Calu3 (cell line): ENCODE results near the gene CLBA1. TPM values are rescaled to one million over a fixed set of nuclear protein-coding genes. Genes with fewer than 3 reads are reported as not detected.
A peak's percentile ranks its signal among the peaks of the same experiment; 100 is the strongest.

Source experiments
- BruUV-seq: library from RNA; stranded (reverse); fragments of 400-500 nt; replicated peaks from 2 replicates; lab custom pipeline; 2021; lab: Mats Ljungman, UMichigan
- CTCF ChIA-PET: fragments of 300-600 bp; sonication (Branson Sonifier 250); formaldehyde crosslinking; loops from one replicate; lab custom pipeline; 2022; ENCODE audit warnings: antibody characterized with exemption; lab: Charles Lee
- DNase-seq: peaks from one replicate; pipeline ENCODE4 v3.0.0; 2022
- H3K27ac Mint-ChIP-seq: one replicate; pipeline ENCODE4 v1.8.0; 2022; ENCODE audit warnings: mixed read lengths; ENCODE audit not compliant: unreplicated experiment
- H3K27me3 Mint-ChIP-seq: one replicate; pipeline ENCODE4 v1.8.0; 2022; ENCODE audit warnings: mixed read lengths; ENCODE audit not compliant: unreplicated experiment
- H3K36me3 Mint-ChIP-seq: one replicate; pipeline ENCODE4 v1.8.0; 2022; ENCODE audit warnings: mild to moderate bottlenecking, moderate library complexity, mixed read lengths; ENCODE audit not compliant: insufficient read depth, unreplicated experiment
- H3K4me1 Mint-ChIP-seq: one replicate; pipeline ENCODE4 v1.8.0; 2022; ENCODE audit warnings: mild to moderate bottlenecking, low read depth, mixed read lengths; ENCODE audit not compliant: unreplicated experiment
- H3K4me3 Mint-ChIP-seq: one replicate; pipeline ENCODE4 v1.8.0; 2022; ENCODE audit warnings: mild to moderate bottlenecking, low read depth, moderate library complexity, mixed read lengths; ENCODE audit not compliant: unreplicated experiment
- H3K9me3 Mint-ChIP-seq: one replicate; pipeline ENCODE4 v1.8.0; 2022; ENCODE audit warnings: low read depth, mixed read lengths; ENCODE audit not compliant: unreplicated experiment
- intact Hi-C: fragments of 100-400 bp; cut with micrococcal nuclease; formaldehyde crosslinking; loops from one replicate; pipeline ENCODE4 v1.10.0; 2022; ENCODE audit not compliant: unreplicated experiment
- total RNA-seq: library from RNA; stranded (reverse); gene quantifications from 2 replicates; pipeline ENCODE4 v1.2.3, GENCODE V29; 2022
- TF ChIP-seq, protein P1 (sequence below): fragments of 200-600 bp; IDR thresholded peaks from one replicate; pipeline ENCODE4 v1.8.0; 2022; ENCODE audit warnings: antibody characterized with exemption; ENCODE audit not compliant: unreplicated experiment

The CLBA1 gene
- total RNA-seq, 1 experiment from 2014 or later = 12.8 TPM

DNA sequence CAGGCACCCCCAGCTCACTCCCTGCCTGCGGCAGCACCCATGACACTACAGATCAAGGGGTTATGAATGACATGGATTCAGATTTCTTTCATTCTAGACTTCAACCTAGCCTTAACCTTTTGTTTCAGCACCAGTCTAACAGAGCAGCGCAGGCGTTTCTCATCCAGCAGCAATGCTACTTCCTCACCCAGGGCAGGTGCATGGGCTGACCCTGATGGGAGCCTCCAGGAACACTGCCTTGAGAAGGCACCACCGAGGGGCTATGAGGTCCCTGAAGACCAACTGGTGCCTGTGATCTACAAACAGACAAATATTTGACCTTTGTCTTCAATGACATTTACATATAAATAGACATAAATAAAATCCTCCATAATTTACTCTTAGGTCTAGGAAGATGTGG is 24.5 kb downstream of the CLBA1 start:
- CTCF ChIA-PET = no interaction called here
- H3K4me1 Mint-ChIP-seq = peaks cover 23% of the 10 kb centered on the region
- no peaks in the 10 kb centered on the region for H3K9me3 Mint-ChIP-seq
- no peak for DNase-seq
- H3K27me3 Mint-ChIP-seq = no peaks in the 10 kb centered on the region
- H3K27ac Mint-ChIP-seq = no peak overlapping the region
- H3K4me3 Mint-ChIP-seq = no peak overlapping the region
- H3K36me3 Mint-ChIP-seq = peaks cover 33% of the 10 kb centered on the region
- TF ChIP-seq, protein P1, sequence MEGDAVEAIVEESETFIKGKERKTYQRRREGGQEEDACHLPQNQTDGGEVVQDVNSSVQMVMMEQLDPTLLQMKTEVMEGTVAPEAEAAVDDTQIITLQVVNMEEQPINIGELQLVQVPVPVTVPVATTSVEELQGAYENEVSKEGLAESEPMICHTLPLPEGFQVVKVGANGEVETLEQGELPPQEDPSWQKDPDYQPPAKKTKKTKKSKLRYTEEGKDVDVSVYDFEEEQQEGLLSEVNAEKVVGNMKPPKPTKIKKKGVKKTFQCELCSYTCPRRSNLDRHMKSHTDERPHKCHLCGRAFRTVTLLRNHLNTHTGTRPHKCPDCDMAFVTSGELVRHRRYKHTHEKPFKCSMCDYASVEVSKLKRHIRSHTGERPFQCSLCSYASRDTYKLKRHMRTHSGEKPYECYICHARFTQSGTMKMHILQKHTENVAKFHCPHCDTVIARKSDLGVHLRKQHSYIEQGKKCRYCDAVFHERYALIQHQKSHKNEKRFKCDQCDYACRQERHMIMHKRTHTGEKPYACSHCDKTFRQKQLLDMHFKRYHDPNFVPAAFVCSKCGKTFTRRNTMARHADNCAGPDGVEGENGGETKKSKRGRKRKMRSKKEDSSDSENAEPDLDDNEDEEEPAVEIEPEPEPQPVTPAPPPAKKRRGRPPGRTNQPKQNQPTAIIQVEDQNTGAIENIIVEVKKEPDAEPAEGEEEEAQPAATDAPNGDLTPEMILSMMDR = no peak
- intact Hi-C loops = loop anchor here (10.0 kb wide), 1 partner anchor 75 kb away; no protein-coding TSS in a partner anchor
- BruUV-seq = TSS peak; percentile 5

DNA sequence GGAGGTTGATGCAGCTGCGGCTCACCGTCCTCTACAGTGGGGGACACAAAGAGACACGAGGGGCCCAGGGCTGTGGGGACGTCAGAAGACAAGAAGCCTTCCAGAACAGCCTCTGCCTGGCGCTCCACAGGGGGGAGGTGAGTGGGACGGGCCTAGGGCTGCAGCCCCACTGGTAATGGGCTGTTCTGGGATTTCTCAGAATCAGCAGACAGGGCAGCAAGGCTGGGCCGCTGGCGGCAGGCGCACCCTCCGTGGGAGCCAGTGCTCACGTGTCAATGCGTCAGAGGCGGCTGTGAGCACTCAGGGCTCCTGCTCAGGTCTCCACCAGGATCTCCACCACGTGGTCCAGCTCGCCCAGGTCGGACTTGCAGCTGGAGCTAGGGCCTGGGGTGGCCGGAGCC is 25.3 kb downstream of the CLBA1 start:
- H3K4me3 Mint-ChIP-seq = no peak overlapping the region
- H3K4me1 Mint-ChIP-seq = peaks cover 31% of the 10 kb centered on the region
- peaks cover 35% of the 10 kb centered on the region for H3K36me3 Mint-ChIP-seq
- BruUV-seq = no TSS peak
- CTCF ChIA-PET = no interaction called here
- no peak overlapping the region for H3K27ac Mint-ChIP-seq
- DNase-seq = no peak
- TF ChIP-seq, protein P1 = no peak
- no peaks in the 10 kb centered on the region for H3K9me3 Mint-ChIP-seq
- no peaks in the 10 kb centered on the region for H3K27me3 Mint-ChIP-seq
- intact Hi-C loops = loop anchor here (10.0 kb wide), 1 partner anchor 74 kb away; no protein-coding TSS in a partner anchor

DNA sequence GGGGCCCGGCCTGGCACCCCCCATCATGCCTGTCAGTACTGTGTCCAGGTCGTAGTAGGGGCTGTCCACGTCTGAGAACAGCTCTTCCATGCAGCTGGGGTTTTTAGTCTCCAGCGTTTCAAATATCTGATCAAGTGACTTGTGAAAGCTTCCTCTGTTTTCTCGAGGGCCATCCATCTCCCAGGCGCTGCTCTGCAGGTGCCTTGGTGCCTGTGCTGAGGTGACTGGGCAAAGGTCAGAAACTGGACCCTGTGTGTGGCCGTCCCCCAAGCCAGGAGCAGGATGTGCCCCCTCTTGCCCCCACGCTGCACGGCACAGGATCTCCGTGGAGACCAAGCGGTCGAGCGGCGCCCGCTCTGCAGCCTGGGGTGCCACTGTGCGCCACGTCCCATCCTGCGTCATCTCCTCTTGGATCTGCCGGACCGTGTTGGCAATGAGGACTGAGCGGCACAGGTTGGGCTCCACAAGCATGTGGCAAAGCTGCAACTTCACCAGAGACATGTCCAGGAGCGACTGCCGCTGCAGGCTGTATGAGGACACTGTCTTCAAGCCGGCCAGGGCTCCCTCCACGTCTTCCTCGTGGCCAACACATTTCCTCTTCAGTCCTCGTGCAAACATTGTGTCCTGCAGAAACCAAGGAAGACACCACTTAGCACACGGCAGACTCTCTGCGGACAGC is 25.9 kb downstream of the CLBA1 start:
- intact Hi-C loops = loop anchor here (10.0 kb wide), 1 partner anchor 73 kb away; no protein-coding TSS in a partner anchor
- TF ChIP-seq, protein P1 = no peak
- Mint-ChIP-seq H3K27ac (no peak overlapping the region), H3K4me3 (no peak overlapping the region), H3K27me3 (no peaks in the 10 kb centered on the region), H3K4me1 (peaks cover 37% of the 10 kb centered on the region), H3K9me3 (no peaks in the 10 kb centered on the region), H3K36me3 (peaks cover 39% of the 10 kb centered on the region)
- BruUV-seq = no TSS peak
- CTCF ChIA-PET = no interaction called here
- no peak for DNase-seq

DNA sequence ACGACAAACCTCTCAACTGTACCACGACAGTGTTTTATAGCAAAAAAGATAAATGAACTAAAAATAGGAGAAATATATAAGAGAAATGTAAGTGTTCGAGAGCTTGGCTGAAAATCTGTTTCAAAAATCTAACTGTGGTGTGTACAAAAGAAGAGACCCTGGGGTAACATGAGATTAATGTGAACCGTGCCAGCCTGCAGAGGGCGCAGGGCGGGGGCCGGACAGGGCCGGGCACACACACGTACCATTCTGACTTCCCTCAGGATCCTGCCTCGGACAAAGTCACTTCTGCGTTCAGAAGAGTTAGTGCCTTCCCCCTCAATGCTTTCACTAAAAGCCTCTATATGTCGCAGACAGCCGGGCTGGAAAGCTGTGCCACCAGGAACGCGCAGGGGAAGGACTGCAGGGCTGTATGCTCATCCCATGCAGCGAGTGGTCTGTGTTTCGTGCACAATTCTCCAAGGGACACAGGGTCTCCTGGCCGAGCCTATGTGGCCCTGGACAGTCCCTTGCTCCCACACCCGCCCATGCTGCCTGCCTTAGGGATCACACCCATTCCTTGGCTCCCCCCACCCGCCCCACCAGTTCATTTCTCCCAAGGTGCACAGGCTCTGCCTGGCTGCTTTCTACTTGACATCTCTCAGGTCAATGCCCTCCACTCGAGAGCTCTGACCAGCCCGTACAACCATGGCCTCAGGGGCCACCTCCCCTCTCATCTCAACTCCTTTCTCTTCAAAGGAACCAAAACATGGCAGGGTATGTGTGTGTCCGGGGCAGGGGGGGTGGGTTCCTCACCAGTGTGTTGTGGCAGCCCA is 26.8 kb downstream of the CLBA1 start:
- Mint-ChIP-seq H3K27me3 (no peaks in the 10 kb centered on the region), H3K4me1 (peaks cover 43% of the 10 kb centered on the region), H3K4me3 (no peak overlapping the region), H3K9me3 (no peaks in the 10 kb centered on the region), H3K27ac (no peak overlapping the region), H3K36me3 (peaks cover 38% of the 10 kb centered on the region)
- no TSS peak for BruUV-seq
- CTCF ChIA-PET = no interaction called here
- intact Hi-C loops = loop anchor here (10.0 kb wide), 1 partner anchor 72 kb away; no protein-coding TSS in a partner anchor
- TF ChIP-seq, protein P1 = peak; percentile 24
- peak; percentile 64 for DNase-seq
